ENCODE measurements around the gene SLC35G4.
"Not testable (repeated sequence)": the region's sequence is repeated elsewhere in the genome, so short reads cannot be mapped to it uniquely, and the experiment has no call there.

The SLC35G4 gene

GRCh38 chr18:11613611-11614010 is 4.2 kb downstream of the SLC35G4 start:
- DNase-seq (ENCODE audit: low read depth), result not testable (repeated sequence)

GRCh38 chr18:11614042-11614441 is 4.6 kb downstream of the SLC35G4 start:
- DNase-seq (ENCODE audit: low read depth), result not testable (repeated sequence)

- DNase-seq (ENCODE audit: low read depth), result not testable (repeated sequence)
Observed at GRCh38 chr18:11614981-11615380, 5.6 kb downstream of the SLC35G4 start.

GRCh38 chr18:11647310-11647709 is 37.9 kb downstream of the SLC35G4 start:
- not testable (repeated sequence) for DNase-seq (ENCODE audit: low read depth)

- DNase-seq (ENCODE audit: low read depth), result not testable (repeated sequence)
Observed at GRCh38 chr18:11647804-11648203, 38.4 kb downstream of the SLC35G4 start.

- no peak for DNase-seq (ENCODE audit: low read depth)
Observed at GRCh38 chr18:11649839-11650238, 40.4 kb downstream of the SLC35G4 start.

- DNase-seq (ENCODE audit: low read depth), result no peak
Observed at GRCh38 chr18:11651899-11652298, 42.5 kb downstream of the SLC35G4 start.

GRCh38 chr18:11653521-11653920 is 44.1 kb downstream of the SLC35G4 start:
- DNase-seq (ENCODE audit: low read depth), result no peak

GRCh38 chr18:11654736-11655605 is 45.6 kb downstream of the SLC35G4 start:
- no peak for DNase-seq (ENCODE audit: low read depth)

GRCh38 chr18:11655606-11655932 is 46.2 kb downstream of the SLC35G4 start:
- DNase-seq (ENCODE audit: low read depth), result no peak

GRCh38 chr18:11657152-11657551 is 47.8 kb downstream of the SLC35G4 start:
- no peak for DNase-seq (ENCODE audit: low read depth)

GRCh38 chr18:11657554-11657953 is 48.2 kb downstream of the SLC35G4 start:
- no peak for DNase-seq (ENCODE audit: low read depth)

- no peak for DNase-seq (ENCODE audit: low read depth)
Observed at GRCh38 chr18:11658019-11658418, 48.6 kb downstream of the SLC35G4 start.

- no peak for DNase-seq (ENCODE audit: low read depth)
Observed at GRCh38 chr18:11658989-11659388, 49.6 kb downstream of the SLC35G4 start.

All from HS-27A (cell line).